HepG2 (cell line): ENCODE measurements around the gene TMTC4. TPM values are rescaled to one million over a fixed set of nuclear protein-coding genes. Genes with fewer than 3 reads are reported as not detected.
A peak's percentile ranks its signal among the peaks of the same experiment; 100 is the strongest.

ENCODE experiments used
- ATAC-seq: fragments of 200-7000 bp; cut with Tn5 transposase; 3 replicates; pipeline ENCODE4 v1.9.1; 2020; ENCODE audit warnings: mild to moderate bottlenecking, moderate library complexity
- BruUV-seq: library from RNA; stranded (reverse); fragments of 400-500 nt; replicated peaks from 2 replicates; lab custom pipeline; 2021; lab: Mats Ljungman, UMichigan
- CTCF ChIA-PET: fragments of 300-600 bp; formaldehyde crosslinking; extraction: SDS; loops from one replicate; lab custom pipeline; 2021; ENCODE audit warnings: low total read pairs, inconsistent platforms, low intra/inter-chr PET ratio; lab: Yijun Ruan, JAX
- POLR2A ChIA-PET: fragments of 350-600 bp; sonication (Branson Sonifier 250); formaldehyde crosslinking; loops from one replicate; lab custom pipeline; 2020; ENCODE audit warnings: antibody characterized with exemption, inconsistent platforms; lab: Yijun Ruan, JAX
- DNase-seq: peaks from one replicate; pipeline ENCODE4 v3.0.0-alpha.2; 2015; ENCODE audit warnings: low spot score
- FAIRE-seq: peaks from 3 replicates; lab custom pipeline; 2011; peaks lifted over from hg19 to GRCh38; lab: Jason Lieb, UNC
- H2AFZ ChIP-seq: one replicate; pipeline ENCODE4 v1.6.1; 2011; ENCODE audit warnings: low read length, inconsistent platforms
- H3K27ac ChIP-seq: fragments of 300-600 bp; 3 replicates; pipeline ENCODE4 v1.8.0; 2011; ENCODE audit warnings: mixed run types, mild to moderate bottlenecking, mixed read lengths, low read length, inconsistent platforms; ENCODE audit not compliant: insufficient read depth; ENCODE audit errors: extremely low read length
- H3K27me3 ChIP-seq, 2 experiments: fragments of 200-600 bp in 1 of 2; 2 replicates in 1 of 2; 3 replicates in 1 of 2; pipeline versions ENCODE4 v1.6.0 to v1.8.0; 2011; ENCODE audit warnings: low read length in 2 of 2, mild to moderate bottlenecking in 2 of 2, moderate library complexity in 2 of 2, inconsistent platforms in 1 of 2; ENCODE audit not compliant: insufficient read depth in 2 of 2, control insufficient read depth in 1 of 2
- H3K36me3 ChIP-seq, 2 experiments: fragments of 200-600 bp in 1 of 2; replicated peaks in 1 of 2; 2 replicates in 1 of 2; 3 replicates in 1 of 2; pipeline versions ENCODE4 v1.5.1 to v1.8.0; 2011; ENCODE audit warnings: low read length in 2 of 2, inconsistent platforms in 1 of 2; ENCODE audit not compliant: insufficient read depth in 2 of 2, control insufficient read depth in 1 of 2
- H3K4me1 ChIP-seq: 2 replicates; pipeline ENCODE4 v1.5.1; 2012; ENCODE audit warnings: low read length, inconsistent platforms; ENCODE audit not compliant: insufficient read depth
- H3K4me2 ChIP-seq: 2 replicates; pipeline ENCODE4 v1.6.0; 2011; ENCODE audit warnings: low read depth, low read length, inconsistent platforms
- H3K4me3 ChIP-seq, 3 experiments: fragments of 200-600 bp in 1 of 3; sonication (generic), shearing (Covaris generic) in 1 of 3; replicated peaks in 1 of 3; 2 replicates each; pipeline ENCODE4 v1.5.1; 2011 to 2016; ENCODE audit warnings: low read length in 3 of 3, inconsistent platforms in 2 of 3, low read depth in 2 of 3, mild to moderate bottlenecking in 2 of 3, control low read depth in 1 of 3, mixed read lengths in 1 of 3; ENCODE audit not compliant: insufficient read depth in 1 of 3
- H3K79me2 ChIP-seq: one replicate; pipeline ENCODE4 v1.6.1; 2011; ENCODE audit warnings: low read length, inconsistent platforms; ENCODE audit not compliant: insufficient read depth
- H3K9ac ChIP-seq: 2 replicates; pipeline ENCODE4 v1.6.0; 2011; ENCODE audit warnings: mild to moderate bottlenecking, low read depth, low read length, inconsistent platforms; ENCODE audit not compliant: insufficient read depth
- H3K9me3 ChIP-seq: 2 replicates; pipeline ENCODE4 v1.5.1; 2012; ENCODE audit warnings: mild to moderate bottlenecking, low read length
- H4K20me1 ChIP-seq: 2 replicates; pipeline ENCODE4 v1.6.0; 2011; ENCODE audit warnings: inconsistent platforms, mild to moderate bottlenecking, low read length, moderate library complexity; ENCODE audit not compliant: insufficient read depth
- BCL3 ChIP-seq: sonication (generic); formaldehyde crosslinking; IDR thresholded peaks from 2 replicates; pipeline ENCODE4 v1.5.1; 2020; ENCODE audit warnings: mild to moderate bottlenecking, missing genetic modification reagents, moderate library complexity
- BCL6 ChIP-seq: IDR thresholded peaks from 2 replicates; pipeline ENCODE4 v1.6.1; 2016; ENCODE audit warnings: missing genetic modification reagents, missing compliant biosample characterization
- CTCF ChIP-seq: sonication (generic); formaldehyde crosslinking; IDR thresholded peaks from 2 replicates; pipeline ENCODE4 v1.5.0; 2020; ENCODE audit warnings: mild to moderate bottlenecking, missing genetic modification reagents, moderate library complexity
- FOSL2 ChIP-seq: sonication (generic); formaldehyde crosslinking; IDR thresholded peaks from 2 replicates; pipeline ENCODE4 v1.4.0; 2020; ENCODE audit warnings: missing genetic modification reagents
- LBX2 ChIP-seq: sonication (generic); formaldehyde crosslinking; IDR thresholded peaks from 2 replicates; pipeline ENCODE4 v1.5.0; 2020; ENCODE audit warnings: missing genetic modification reagents, mild to moderate bottlenecking, borderline replicate concordance
- NR1H2 ChIP-seq: sonication (generic); formaldehyde crosslinking; IDR thresholded peaks from 2 replicates; pipeline ENCODE4 v1.8.1; 2022; ENCODE audit warnings: low read depth, missing genetic modification reagents, borderline replicate concordance
- PHF21A ChIP-seq: sonication (generic); formaldehyde crosslinking; IDR thresholded peaks from 2 replicates; pipeline ENCODE4 v1.5.0; 2020; ENCODE audit warnings: mild to moderate bottlenecking, missing genetic modification reagents
- POLR2G ChIP-seq: fragments of 200-400 bp; formaldehyde crosslinking; IDR thresholded peaks from 2 replicates; pipeline ENCODE4 v1.6.1; 2018; ENCODE audit warnings: mild to moderate bottlenecking, low read depth, low read length, moderate library complexity
- RBFOX2 ChIP-seq: fragments of 200-400 bp; formaldehyde crosslinking; IDR thresholded peaks from 2 replicates; pipeline ENCODE4 v1.6.1; 2017; ENCODE audit warnings: low read depth, mild to moderate bottlenecking, low read length
- SRY ChIP-seq: sonication (generic); formaldehyde crosslinking; IDR thresholded peaks from 2 replicates; pipeline ENCODE4 v1.8.0; 2022; ENCODE audit warnings: mild to moderate bottlenecking, missing genetic modification reagents
- STAG1 ChIP-seq: sonication (generic); formaldehyde crosslinking; IDR thresholded peaks from 2 replicates; pipeline ENCODE4 v1.4.0; 2020; ENCODE audit warnings: missing genetic modification reagents
- ZNF251 ChIP-seq: sonication (generic); formaldehyde crosslinking; IDR thresholded peaks from 2 replicates; pipeline ENCODE4 v1.9.0; 2021; ENCODE audit warnings: mild to moderate bottlenecking, missing genetic modification reagents
- ZNF792 ChIP-seq: IDR thresholded peaks from 2 replicates; pipeline ENCODE4 v1.6.1; 2016
- WGBS: methylation state at CpG from one replicate; pipeline ENCODE4 v1.1.6; 2017; ENCODE audit warnings: low lambda C conversion rate; 5-methylcytosine and 5-hydroxymethylcytosine counted together
- in situ Hi-C: cut with HindIII; loops from 2 replicates; pipeline ENCODE4 v1.10.0; 2017; ENCODE audit warnings: low pct_unique_long_range_greater_than_20kb; ENCODE audit not compliant: extremely low pct_ligation_motif_present
- intact Hi-C: fragments of 100-400 bp; cut with micrococcal nuclease; formaldehyde crosslinking; loops from one replicate; pipeline ENCODE4 v1.10.0; 2022; ENCODE audit not compliant: unreplicated experiment
- polyA plus RNA-seq, 8 experiments: library from polyadenylated mRNA; depleted of rRNA in 3 of 8; stranded (reverse) in 7 of 8; unstranded in 1 of 8; fragments of >200 nt; fragmentation: Illumina TruSeq in 4 of 8; extraction: Trizol in 4 of 8; gene quantifications; 2 replicates each; pipeline versions ENCODE4 v1.2.1 to v1.2.3, GENCODE V29; 2011 to 2016; ENCODE audit warnings: low read depth in 4 of 8, missing spikeins in 1 of 8, mixed read lengths in 1 of 8; ENCODE audit not compliant: insufficient read depth in 1 of 8
- total RNA-seq, 5 experiments: library from RNA; depleted of rRNA; stranded (reverse); fragments of >200 nt; fragmentation: Illumina TruSeq; extraction: Trizol; gene quantifications; 2 replicates each; pipeline ENCODE4 v1.2.3, GENCODE V29; 2016; ENCODE audit warnings: low read depth in 1 of 5

The TMTC4 gene
- total and polyA plus RNA-seq, 2 of the 13 experiments (the other 11 are each of a cell fraction or from before 2014, with no cell fraction given) = 16.0 to 22.6 TPM

GRCh38 chr13:100674572-100674871 is at the start of gene TMTC4 (continued):
- TF ChIP-seq NR1H2 (CRISPR knock-in tag) (no peak), RBFOX2 (peak; percentile 83), ZNF792 (CRISPR knock-in tag) (no peak), ZNF251 (CRISPR knock-in tag) (no peak), PHF21A (peak; percentile 57), BCL3 (CRISPR knock-in tag) (peak; percentile 68), SRY (CRISPR knock-in tag) (0 out of 2 replicates have a peak, but pooled peaks have one; percentile 40), FOSL2 (CRISPR knock-in tag) (no peak), POLR2G (peak; percentile 69), LBX2 (no peak)

GRCh38 chr13:100722517-100722916 is 47.9 kb upstream of the TMTC4 start:
- in situ Hi-C loops = loop anchor here (5.0 kb wide), 1 partner anchor 100 kb away; no protein-coding TSS in a partner anchor
- POLR2A ChIA-PET = interaction anchor here (1.3 kb wide), 1 partner anchor 12 kb away, joined by 4 read pairs; no protein-coding TSS in a partner anchor
- peak; percentile 31 for TF ChIP-seq CTCF
- peak; percentile 59; the same call in 1 of the 2 replicates for TF ChIP-seq BCL6 (CRISPR knock-in tag)
- TF ChIP-seq STAG1 (CRISPR knock-in tag) = peak; percentile 11; the same call in 1 of the 2 replicates

More at GRCh38 chr13:100722517-100722916, 47.9 kb upstream of the TMTC4 start:
- H3K4me1 ChIP-seq = peaks cover 20% of the 10 kb centered on the region
- no peaks in the 10 kb centered on the region for H3K79me2 ChIP-seq
- H3K4me3 ChIP-seq = no peak overlapping the region
- peak overlapping the region; percentile 29 for H3K4me2 ChIP-seq
- intact Hi-C loops = loop anchor here (1.0 to 2.0 kb wide), 6 partner anchors 12 to 405 kb away; no protein-coding TSS in a partner anchor
- H3K36me3 ChIP-seq = no peaks in the 10 kb centered on the region
- H3K27me3 ChIP-seq = no peaks in the 10 kb centered on the region
- H2AFZ ChIP-seq = peak overlapping the region; percentile 17
- no peaks in the 10 kb centered on the region for H4K20me1 ChIP-seq
- ATAC-seq (peak; percentile 92), FAIRE-seq (no peak), DNase-seq (no peak)
- H3K9ac ChIP-seq = no peak overlapping the region
- H3K9me3 ChIP-seq = peaks cover 16% of the 10 kb centered on the region; the same call in 1 of the 2 replicates
- CTCF ChIA-PET = interaction anchor here (0.7 to 2.1 kb wide), 4 partner anchors 30 to 405 kb away, joined by 3 to 8 read pairs (median 6); no protein-coding TSS in a partner anchor
- H3K27ac ChIP-seq = no peak overlapping the region
- BruUV-seq = no TSS peak
- 73% methylated on average over 7 of the region's 7 CpGs for WGBS
